H1 (cell line): Measurements from ENCODE around the gene POU2F1.

Experiments used
- BRCA1 ChIP-seq: IDR thresholded peaks from 2 replicates; pipeline ENCODE4 v1.6.1; 2012; ENCODE audit warnings: low read depth, low read length, improper control_type of control experiment
- CEBPB ChIP-seq: IDR thresholded peaks from 2 replicates; pipeline ENCODE4 v1.6.1; 2012; ENCODE audit warnings: low read depth, low read length
- HDAC6 ChIP-seq: IDR thresholded peaks from one replicate; pipeline ENCODE4 v1.7.1; 2012; ENCODE audit warnings: low read depth, mild to moderate bottlenecking, inconsistent platforms, low read length, moderate library complexity
- JUN ChIP-seq: IDR thresholded peaks from 2 replicates; pipeline ENCODE4 v1.6.1; 2011; ENCODE audit warnings: low read depth, mild to moderate bottlenecking, improper control_type of control experiment, low read length
- POLR2A ChIP-seq, 2 experiments: IDR thresholded peaks; 1 replicate in 1 of 2; 2 replicates in 1 of 2; pipeline ENCODE4 v1.6.1; 2011; ENCODE audit warnings: low read depth in 2 of 2, low read length in 2 of 2, mild to moderate bottlenecking in 2 of 2; ENCODE audit errors: control extremely low read depth in 1 of 2
- POLR2AphosphoS5 ChIP-seq: IDR thresholded peaks from 2 replicates; pipeline ENCODE4 v1.6.1; 2011; ENCODE audit warnings: low read depth, low read length
- RAD21 ChIP-seq, 2 experiments: IDR thresholded peaks in 1 of 2; conservative IDR thresholded peaks in 1 of 2; 2 replicates each; pipeline ENCODE4 v1.6.1; 2011; ENCODE audit warnings: low read depth in 2 of 2, low read length in 2 of 2, improper control_type of control experiment in 1 of 2, inconsistent platforms in 1 of 2, mild to moderate bottlenecking in 1 of 2, moderate library complexity in 1 of 2
- RFX5 ChIP-seq: IDR thresholded peaks from 2 replicates; pipeline ENCODE4 v1.6.1; 2011; ENCODE audit warnings: low read depth, low read length, improper control_type of control experiment, borderline replicate concordance
- RNF2 ChIP-seq: fragments of 200-900, 300-1000 bp; sonication (generic); IDR thresholded peaks from 2 replicates; pipeline ENCODE4 v1.7.1; 2016; ENCODE audit warnings: borderline replicate concordance, low read depth, mild to moderate bottlenecking, antibody characterized with exemption, low read length; ENCODE audit not compliant: poor library complexity, severe bottlenecking; ENCODE audit errors: missing control alignments
- SIN3A ChIP-seq, 2 experiments: IDR thresholded peaks in 1 of 2; conservative IDR thresholded peaks in 1 of 2; 2 replicates each; pipeline ENCODE4 v1.6.1; 2011 to 2012; ENCODE audit warnings: low read length in 2 of 2, improper control_type of control experiment in 1 of 2, low read depth in 1 of 2, mild to moderate bottlenecking in 1 of 2
- SP1 ChIP-seq: IDR thresholded peaks from 2 replicates; pipeline ENCODE4 v1.6.1; 2011; ENCODE audit warnings: low read depth, low read length
- TF ChIP-seq, protein P1 (sequence below), 3 experiments: IDR thresholded peaks; 1 replicate in 2 of 3; 2 replicates in 1 of 3; pipeline versions ENCODE4 v1.5.1 to v1.6.1; 2011; ENCODE audit warnings: low read length in 3 of 3, mild to moderate bottlenecking in 3 of 3, inconsistent platforms in 2 of 3, low read depth in 1 of 3, moderate library complexity in 1 of 3; ENCODE audit not compliant: insufficient read depth in 1 of 3; ENCODE audit errors: control extremely low read depth in 1 of 3

DNA sequence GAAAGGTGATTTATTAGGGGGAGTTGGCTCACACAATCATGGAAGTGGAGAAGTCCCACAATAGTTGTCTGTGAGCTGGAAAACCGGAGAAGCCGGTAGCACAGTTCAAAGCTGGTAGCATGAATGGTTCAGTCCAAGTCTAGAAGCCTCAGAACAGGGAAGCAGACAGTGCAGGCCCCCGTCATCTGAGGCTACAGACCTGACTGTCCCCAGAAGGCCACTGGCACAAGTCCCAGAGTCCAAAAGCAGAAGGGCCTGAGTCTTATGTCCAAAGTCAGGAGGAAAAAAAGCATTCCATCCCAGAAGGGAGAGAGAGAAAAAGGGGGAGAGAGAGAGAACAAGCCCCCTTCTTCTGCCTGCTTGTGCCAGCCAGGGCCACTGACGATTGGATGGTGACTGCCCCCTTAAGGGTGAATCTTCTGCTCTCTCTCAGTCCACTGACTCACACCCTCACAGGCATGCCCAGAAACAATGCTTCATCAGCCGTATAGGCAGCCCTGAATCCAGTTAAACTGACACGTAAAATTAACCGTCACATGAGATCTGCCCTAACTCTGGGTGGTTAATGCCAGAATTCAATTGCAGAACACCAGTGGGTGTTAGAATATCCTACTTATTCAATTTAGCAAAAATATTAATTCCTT lies 49.3 kb upstream of the POU2F1 start:
- TF ChIP-seq, protein P1, sequence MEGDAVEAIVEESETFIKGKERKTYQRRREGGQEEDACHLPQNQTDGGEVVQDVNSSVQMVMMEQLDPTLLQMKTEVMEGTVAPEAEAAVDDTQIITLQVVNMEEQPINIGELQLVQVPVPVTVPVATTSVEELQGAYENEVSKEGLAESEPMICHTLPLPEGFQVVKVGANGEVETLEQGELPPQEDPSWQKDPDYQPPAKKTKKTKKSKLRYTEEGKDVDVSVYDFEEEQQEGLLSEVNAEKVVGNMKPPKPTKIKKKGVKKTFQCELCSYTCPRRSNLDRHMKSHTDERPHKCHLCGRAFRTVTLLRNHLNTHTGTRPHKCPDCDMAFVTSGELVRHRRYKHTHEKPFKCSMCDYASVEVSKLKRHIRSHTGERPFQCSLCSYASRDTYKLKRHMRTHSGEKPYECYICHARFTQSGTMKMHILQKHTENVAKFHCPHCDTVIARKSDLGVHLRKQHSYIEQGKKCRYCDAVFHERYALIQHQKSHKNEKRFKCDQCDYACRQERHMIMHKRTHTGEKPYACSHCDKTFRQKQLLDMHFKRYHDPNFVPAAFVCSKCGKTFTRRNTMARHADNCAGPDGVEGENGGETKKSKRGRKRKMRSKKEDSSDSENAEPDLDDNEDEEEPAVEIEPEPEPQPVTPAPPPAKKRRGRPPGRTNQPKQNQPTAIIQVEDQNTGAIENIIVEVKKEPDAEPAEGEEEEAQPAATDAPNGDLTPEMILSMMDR (IDR thresholded peaks at IDR 0.05; ENCODE audit: control extremely low read depth in 1 of 3, insufficient read depth in 1 of 3, low read depth in 1 of 3, low read length in 3 of 3), result peak in 1 of 3 experiments; percentile 5; a peak in 1 of 4 replicates
- TF ChIP-seq HDAC6 (no peak), RAD21 (IDR thresholded peaks at IDR 0.05 in 1 of 2, conservative IDR thresholded peaks at IDR 0.05 in 1 of 2; ENCODE audit: low read depth in 2 of 2, low read length in 2 of 2) (peak; percentile 5 to 39; a peak in 2 of 4 replicates), BRCA1 (no peak), RFX5 (no peak), JUN (no peak), POLR2A (IDR thresholded peaks at IDR 0.05; ENCODE audit: control extremely low read depth in 1 of 2, low read depth in 2 of 2, low read length in 2 of 2) (no peak), SP1 (no peak), CEBPB (no peak), RNF2 (no peak), SIN3A (conservative IDR thresholded peaks at IDR 0.05 in 1 of 2, IDR thresholded peaks at IDR 0.05 in 1 of 2; ENCODE audit: low read depth in 1 of 2, low read length in 2 of 2) (no peak), POLR2AphosphoS5 (no peak)
